ENCODE data around the gene ETV6.

- TF ChIP-seq CTCF (conservative IDR thresholded peaks at IDR 0.05 in 1 of 2, IDR thresholded peaks at IDR 0.05 in 1 of 2; ENCODE audit: extremely low read depth in 1 of 2, insufficient read depth in 1 of 2, low read depth in 1 of 2, low read length in 2 of 2) (no peak), EZH2 (IDR thresholded peaks at IDR 0.05; ENCODE audit: borderline replicate concordance, low read length) (no peak)
These were observed 79.5 kb downstream of the ETV6 start for GRCh38 chr12:11729008-11729407.

Data from mammary epithelial cell (primary cell).